Thyroid gland (tissue), 4 donors: ENCODE data around the gene GPN1.

ENCODE experiments used
- POLR2A ChIP-seq, 2 donors: fragments of 450-650 bp; IDR thresholded peaks; one replicate each; pipeline ENCODE4 v1.6.1; 2017; ENCODE audit warnings: antibody characterized with exemption in 2 of 2, mild to moderate bottlenecking in 2 of 2, moderate library complexity in 1 of 2
- TF ChIP-seq, protein P1 (sequence below), 6 experiments: fragments of 200-600 bp in 3 of 6; fragments of 450-650 bp in 3 of 6; sonication (generic) in 3 of 6; IDR thresholded peaks; one replicate each; pipeline ENCODE4 v1.5.1; 2016 to 2019; ENCODE audit warnings: antibody characterized with exemption in 6 of 6, mild to moderate bottlenecking in 2 of 6, inconsistent platforms in 1 of 6, moderate library complexity in 1 of 6

- TF ChIP-seq, protein P1, sequence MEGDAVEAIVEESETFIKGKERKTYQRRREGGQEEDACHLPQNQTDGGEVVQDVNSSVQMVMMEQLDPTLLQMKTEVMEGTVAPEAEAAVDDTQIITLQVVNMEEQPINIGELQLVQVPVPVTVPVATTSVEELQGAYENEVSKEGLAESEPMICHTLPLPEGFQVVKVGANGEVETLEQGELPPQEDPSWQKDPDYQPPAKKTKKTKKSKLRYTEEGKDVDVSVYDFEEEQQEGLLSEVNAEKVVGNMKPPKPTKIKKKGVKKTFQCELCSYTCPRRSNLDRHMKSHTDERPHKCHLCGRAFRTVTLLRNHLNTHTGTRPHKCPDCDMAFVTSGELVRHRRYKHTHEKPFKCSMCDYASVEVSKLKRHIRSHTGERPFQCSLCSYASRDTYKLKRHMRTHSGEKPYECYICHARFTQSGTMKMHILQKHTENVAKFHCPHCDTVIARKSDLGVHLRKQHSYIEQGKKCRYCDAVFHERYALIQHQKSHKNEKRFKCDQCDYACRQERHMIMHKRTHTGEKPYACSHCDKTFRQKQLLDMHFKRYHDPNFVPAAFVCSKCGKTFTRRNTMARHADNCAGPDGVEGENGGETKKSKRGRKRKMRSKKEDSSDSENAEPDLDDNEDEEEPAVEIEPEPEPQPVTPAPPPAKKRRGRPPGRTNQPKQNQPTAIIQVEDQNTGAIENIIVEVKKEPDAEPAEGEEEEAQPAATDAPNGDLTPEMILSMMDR (IDR thresholded peaks at IDR 0.05): no peak
- TF ChIP-seq POLR2A (IDR thresholded peaks at IDR 0.05): no peak
Observed at GRCh38 chr2:27671235-27671634, 42.4 kb downstream of the GPN1 start.
